AG09309 (cell line): ENCODE results near the gene SYT8.

Experiments
- DNase-seq: peaks from one replicate; pipeline ENCODE4 v3.0.0-alpha.2; 2010; ENCODE audit warnings: low read depth
- H3K4me3 ChIP-seq: 2 replicates; pipeline ENCODE4 v1.5.1; 2011; ENCODE audit warnings: mild to moderate bottlenecking, low read depth, low read length, moderate library complexity; ENCODE audit not compliant: control insufficient read depth
- TF ChIP-seq, protein P1 (sequence below): IDR thresholded peaks from 2 replicates; pipeline ENCODE4 v1.5.1; 2011; ENCODE audit warnings: mild to moderate bottlenecking, low read depth, low read length, inconsistent platforms; ENCODE audit not compliant: insufficient read depth, control insufficient read depth; ENCODE audit errors: missing control alignments

Gene SYT8, protein sequence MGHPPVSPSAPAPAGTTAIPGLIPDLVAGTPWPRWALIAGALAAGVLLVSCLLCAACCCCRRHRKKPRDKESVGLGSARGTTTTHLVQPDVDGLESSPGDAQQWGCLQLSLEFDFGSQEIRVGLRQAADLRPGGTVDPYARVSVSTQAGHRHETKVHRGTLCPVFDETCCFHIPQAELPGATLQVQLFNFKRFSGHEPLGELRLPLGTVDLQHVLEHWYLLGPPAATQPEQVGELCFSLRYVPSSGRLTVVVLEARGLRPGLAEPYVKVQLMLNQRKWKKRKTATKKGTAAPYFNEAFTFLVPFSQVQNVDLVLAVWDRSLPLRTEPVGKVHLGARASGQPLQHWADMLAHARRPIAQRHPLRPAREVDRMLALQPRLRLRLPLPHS

DNA sequence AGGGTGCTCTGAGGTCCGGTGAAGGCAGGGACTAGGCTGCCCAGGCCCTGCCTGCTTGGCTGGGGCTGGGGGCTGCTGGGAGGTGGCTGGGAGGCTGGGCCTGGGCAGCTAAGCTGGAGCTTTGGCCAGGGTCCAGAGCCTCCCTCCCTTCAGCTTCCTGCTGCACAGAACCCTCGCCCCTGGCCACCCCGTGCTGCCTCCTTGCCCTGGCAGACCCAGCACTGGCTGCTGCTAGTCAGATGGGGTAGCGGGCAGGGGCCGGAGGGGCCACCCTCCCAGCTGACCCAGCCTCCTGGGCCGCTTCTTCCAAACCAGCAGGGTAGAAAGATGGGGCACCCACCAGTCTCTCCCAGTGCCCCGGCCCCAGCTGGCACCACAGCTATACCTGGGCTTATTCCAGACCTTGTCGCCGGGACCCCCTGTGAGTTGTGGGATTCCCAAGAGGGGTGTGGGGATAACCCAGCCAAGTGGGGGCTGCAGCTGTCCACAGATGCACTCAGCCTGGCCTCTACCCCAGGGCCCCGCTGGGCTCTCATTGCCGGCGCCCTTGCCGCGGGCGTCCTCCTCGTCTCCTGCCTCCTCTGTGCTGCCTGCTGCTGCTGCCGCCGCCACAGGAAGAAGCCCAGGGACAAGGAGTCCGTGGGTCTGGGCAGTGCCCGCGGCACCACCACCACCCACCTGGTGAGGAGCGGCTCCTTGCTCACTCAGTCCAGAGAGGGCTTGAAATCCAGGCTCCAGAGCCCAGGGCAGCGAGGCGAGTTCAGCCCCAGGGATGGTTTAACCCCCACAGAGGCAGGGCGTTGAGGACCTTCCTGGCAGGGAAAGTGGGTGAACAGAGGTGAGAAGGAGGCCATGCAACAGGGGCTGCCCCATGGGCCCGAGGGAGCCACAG lies at the start of gene SYT8:
TSS of gene SYT8 (plus strand) at position 212 of the 892 bp plus-strand sequence. CDS start at position 328, 116 bp downstream.
- no peak for DNase-seq
- no peak within 1 kb of the TSS for H3K4me3 ChIP-seq
- TF ChIP-seq, protein P1, sequence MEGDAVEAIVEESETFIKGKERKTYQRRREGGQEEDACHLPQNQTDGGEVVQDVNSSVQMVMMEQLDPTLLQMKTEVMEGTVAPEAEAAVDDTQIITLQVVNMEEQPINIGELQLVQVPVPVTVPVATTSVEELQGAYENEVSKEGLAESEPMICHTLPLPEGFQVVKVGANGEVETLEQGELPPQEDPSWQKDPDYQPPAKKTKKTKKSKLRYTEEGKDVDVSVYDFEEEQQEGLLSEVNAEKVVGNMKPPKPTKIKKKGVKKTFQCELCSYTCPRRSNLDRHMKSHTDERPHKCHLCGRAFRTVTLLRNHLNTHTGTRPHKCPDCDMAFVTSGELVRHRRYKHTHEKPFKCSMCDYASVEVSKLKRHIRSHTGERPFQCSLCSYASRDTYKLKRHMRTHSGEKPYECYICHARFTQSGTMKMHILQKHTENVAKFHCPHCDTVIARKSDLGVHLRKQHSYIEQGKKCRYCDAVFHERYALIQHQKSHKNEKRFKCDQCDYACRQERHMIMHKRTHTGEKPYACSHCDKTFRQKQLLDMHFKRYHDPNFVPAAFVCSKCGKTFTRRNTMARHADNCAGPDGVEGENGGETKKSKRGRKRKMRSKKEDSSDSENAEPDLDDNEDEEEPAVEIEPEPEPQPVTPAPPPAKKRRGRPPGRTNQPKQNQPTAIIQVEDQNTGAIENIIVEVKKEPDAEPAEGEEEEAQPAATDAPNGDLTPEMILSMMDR: no peak

DNA sequence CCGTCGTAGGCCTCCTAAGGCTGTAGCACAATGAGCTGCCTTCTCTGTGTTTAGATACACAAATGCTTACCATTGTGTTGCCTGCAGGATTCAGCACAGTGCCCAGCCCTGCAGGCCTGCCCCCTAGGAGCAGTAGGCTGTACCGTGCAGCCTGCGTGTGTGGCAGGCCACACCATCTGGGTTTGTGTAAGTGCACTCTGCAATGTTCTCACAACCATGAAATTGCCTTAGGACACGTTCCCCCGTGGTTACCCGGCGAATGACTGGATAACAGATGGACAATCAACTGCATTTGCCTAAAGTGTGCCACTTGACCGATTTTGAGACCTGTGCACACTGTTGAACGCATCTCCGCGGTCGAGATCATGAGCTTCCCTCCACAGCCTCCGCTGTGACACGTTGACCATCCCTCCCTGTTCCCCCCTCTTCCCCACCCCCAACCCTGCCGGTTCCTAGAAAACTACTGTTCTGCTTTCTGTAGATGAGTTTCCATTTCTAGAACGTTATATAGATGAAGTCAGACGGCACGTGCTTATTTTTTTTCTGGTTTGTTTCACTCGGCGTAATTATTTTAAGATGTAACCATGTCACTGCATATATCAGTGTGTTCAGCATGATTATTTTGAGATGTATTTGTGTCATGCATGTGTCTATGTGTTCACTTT lies 48.9 kb upstream of the SYT8 start:
- TF ChIP-seq, protein P1: no peak
- no peak overlapping the region for H3K4me3 ChIP-seq
- DNase-seq: no peak

DNA sequence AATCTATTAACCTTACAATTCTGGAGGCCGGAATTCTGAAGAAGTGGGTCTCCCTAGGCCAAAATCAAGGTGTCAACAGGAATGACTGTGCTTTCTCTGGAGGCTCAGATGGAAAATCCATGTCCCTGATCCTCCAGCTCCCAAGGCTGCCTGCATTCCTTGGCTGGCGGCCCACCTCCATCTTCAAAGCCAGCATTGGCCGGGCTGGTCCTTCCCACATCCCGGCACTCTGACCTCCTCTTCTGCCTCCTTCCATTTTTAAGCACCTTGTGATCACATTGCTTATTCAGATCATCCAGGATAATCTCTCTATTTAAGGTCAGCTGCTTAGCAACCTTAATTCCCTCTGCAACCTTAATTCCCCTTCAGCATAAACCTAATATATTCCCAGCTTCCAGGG lies 48.3 kb upstream of the SYT8 start:
- no peak for DNase-seq
- TF ChIP-seq, protein P1: no peak
- H3K4me3 ChIP-seq: no peak overlapping the region

DNA sequence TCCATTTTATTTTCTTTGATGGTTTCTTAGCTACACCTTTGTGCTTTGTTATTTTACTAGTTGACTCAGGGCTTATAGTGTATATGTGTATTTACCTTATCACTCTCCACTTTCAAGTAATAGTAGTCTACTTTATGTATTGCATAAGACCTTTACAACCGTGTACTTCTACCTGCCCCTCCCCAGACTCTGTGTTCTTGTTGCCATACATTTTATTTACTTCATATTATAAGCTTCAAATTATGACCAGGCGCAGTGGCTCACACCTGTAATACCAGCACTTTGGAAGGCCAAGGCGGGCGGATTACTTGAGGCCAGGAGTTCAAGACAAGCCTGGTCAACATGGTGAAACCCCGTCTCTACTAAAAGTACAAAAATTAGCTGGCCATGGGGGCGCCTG lies 42.9 kb upstream of the SYT8 start:
- DNase-seq: no peak
- no peak overlapping the region for H3K4me3 ChIP-seq
- TF ChIP-seq, protein P1: no peak

DNA sequence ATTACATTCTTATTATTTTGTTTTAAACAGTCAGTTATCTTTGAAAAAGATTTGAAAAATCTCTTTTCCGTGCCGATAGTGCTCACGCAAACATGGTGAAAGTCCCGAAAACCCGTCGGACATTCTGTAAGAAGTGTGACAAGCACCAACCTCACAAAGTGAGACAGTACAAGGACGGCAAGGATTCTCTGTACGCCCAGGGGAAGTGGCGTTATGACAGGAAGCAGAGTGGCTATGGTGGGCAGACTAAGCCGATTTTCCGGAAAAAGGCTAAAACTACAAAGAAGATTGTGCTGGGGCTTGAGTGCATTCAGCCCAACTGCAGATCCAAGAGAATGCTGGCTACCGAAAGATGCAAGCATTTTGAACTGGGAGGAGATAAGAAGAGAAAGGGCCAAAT lies 42.3 kb upstream of the SYT8 start:
- TF ChIP-seq, protein P1: no peak
- no peak for DNase-seq
- H3K4me3 ChIP-seq: no peak overlapping the region

DNA sequence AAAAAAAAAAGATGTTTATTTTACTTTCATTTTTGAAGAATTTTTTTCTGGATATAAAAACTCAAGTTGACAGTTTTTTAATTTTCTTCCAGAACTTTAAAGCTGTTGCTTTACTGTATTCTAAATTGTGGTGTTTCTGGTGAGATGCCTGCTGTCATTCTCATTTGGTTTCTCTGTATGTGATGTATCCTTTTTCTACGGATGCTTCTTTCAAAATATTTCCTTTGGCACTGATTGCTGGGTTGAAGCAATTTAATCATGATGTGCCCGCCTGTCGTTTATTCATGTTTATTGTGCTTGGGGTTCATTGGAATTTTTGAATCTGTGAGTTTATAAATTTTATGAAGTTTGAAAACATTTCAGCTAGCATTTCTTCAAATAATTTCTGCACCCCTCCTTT lies 41.7 kb upstream of the SYT8 start:
- TF ChIP-seq, protein P1: no peak
- H3K4me3 ChIP-seq: no peak overlapping the region

More for the DNA sequence above, 41.7 kb upstream of the SYT8 start:
- DNase-seq: no peak
